Stimulated activated CD4-positive, alpha-beta T cell treated with anti-CD3 and anti-CD28 coated beads, Interleukin-15, amount 100 ng/mL, for 48 hours (primary cell): ENCODE data around the gene LRRC37B.
"Not testable (repeated sequence)": the region's sequence is repeated elsewhere in the genome, so short reads cannot be mapped to it uniquely, and the experiment has no call there.

Experiments used
- DNase-seq, 2 donors: peaks; one replicate each; pipeline ENCODE4 v3.0.0-alpha.2; 2020; ENCODE audit warnings: low read depth in 2 of 2

The LRRC37B gene

GRCh38 chr17:32086833-32087232 lies 79.7 kb downstream of the LRRC37B start:
- DNase-seq, result not testable (repeated sequence)

- DNase-seq, result not testable (repeated sequence)
These were observed 84.9 kb downstream of the LRRC37B start for GRCh38 chr17:32092062-32092461.

GRCh38 chr17:32099686-32100085 lies 92.5 kb downstream of the LRRC37B start:
- DNase-seq, result no peak

- not testable (repeated sequence) for DNase-seq
These were observed 93.1 kb downstream of the LRRC37B start for GRCh38 chr17:32100323-32100722.

- DNase-seq, result no peak
These were observed 93.9 kb downstream of the LRRC37B start for GRCh38 chr17:32100971-32101631.

GRCh38 chr17:32102172-32102571 lies 95.0 kb downstream of the LRRC37B start:
- DNase-seq, result no peak

GRCh38 chr17:32102646-32103186 lies 95.5 kb downstream of the LRRC37B start:
- DNase-seq, result no peak
